Measurements from ENCODE around the gene RSPH6A.

GRCh38 chr19:45766296-45766868, 48.7 kb downstream of the RSPH6A start:
- TF ChIP-seq CTCF (optimal IDR thresholded peaks at IDR 0.05 in 1 of 3, IDR thresholded peaks at IDR 0.05 in 1 of 3, conservative IDR thresholded peaks at IDR 0.05 in 1 of 3; ENCODE audit: extremely low read depth in 1 of 3, insufficient read depth in 2 of 3, low read length in 3 of 3) (no peak), EZH2 (IDR thresholded peaks at IDR 0.05; ENCODE audit: low read length) (no peak)

Measured in keratinocyte (primary cell).